SK-N-MC (cell line): ENCODE measurements around the gene DISC1.

Experiments
- EZH2 ChIP-seq: fragments of 200-600 bp; sonication (generic); IDR thresholded peaks from one replicate; pipeline ENCODE4 v1.6.1; 2017; ENCODE audit warnings: antibody characterized with exemption
- FOXP2 ChIP-seq: optimal IDR thresholded peaks from 2 replicates; pipeline ENCODE3; 2011; ENCODE audit warnings: mild to moderate bottlenecking, moderate library complexity; ENCODE audit not compliant: insufficient read depth; ENCODE audit errors: extremely low read length, control extremely low read depth
- POLR2AphosphoS5 ChIP-seq: IDR thresholded peaks from 2 replicates; pipeline ENCODE4 v1.6.1; 2012; ENCODE audit warnings: mild to moderate bottlenecking, low read depth, low read length, borderline replicate concordance

DNA sequence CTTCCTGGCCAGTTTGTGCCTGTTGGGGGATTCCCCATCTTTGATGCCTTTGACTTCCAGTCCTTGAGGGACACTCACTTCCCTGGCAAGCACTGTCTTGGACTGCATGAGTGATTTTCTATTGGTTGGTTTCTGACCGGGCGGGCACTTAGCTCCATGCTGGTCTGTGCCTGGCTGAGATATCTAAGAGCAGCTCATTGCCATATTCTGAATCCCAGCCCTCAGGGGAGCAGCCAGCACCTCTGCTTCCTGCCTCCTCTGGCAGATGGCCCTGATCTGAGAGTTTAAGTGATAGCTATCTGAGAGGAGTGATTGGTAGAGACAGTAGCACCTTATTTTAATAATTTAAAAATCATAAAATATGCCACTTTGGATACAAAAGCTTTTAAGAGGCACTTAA, 52.5 kb downstream of the DISC1 start:
- TF ChIP-seq POLR2AphosphoS5 (no peak), EZH2 (no peak), FOXP2 (no peak)
